GM12801 (cell line): ENCODE data around the gene PRRX1.

Source experiments
- CTCF ChIP-seq: IDR thresholded peaks from one replicate; pipeline ENCODE4 v1.5.1; 2011; ENCODE audit warnings: control low read depth; ENCODE audit not compliant: insufficient read length; ENCODE audit errors: extremely low read depth

The PRRX1 gene

GRCh38 chr1:170749959-170750358, 86.0 kb downstream of the PRRX1 start:
- TF ChIP-seq CTCF: no peak

GRCh38 chr1:170755795-170756194, 91.9 kb downstream of the PRRX1 start:
- no peak for TF ChIP-seq CTCF

- TF ChIP-seq CTCF: no peak
Observed at GRCh38 chr1:170758992-170759391, 95.1 kb downstream of the PRRX1 start.

- TF ChIP-seq CTCF: no peak
Observed at GRCh38 chr1:170765279-170765678, 101.3 kb downstream of the PRRX1 start.

GRCh38 chr1:170765712-170766330, 101.9 kb downstream of the PRRX1 start:
- no peak for TF ChIP-seq CTCF

GRCh38 chr1:170768929-170769328, 105.0 kb downstream of the PRRX1 start:
- no peak for TF ChIP-seq CTCF

GRCh38 chr1:170769691-170770090, 105.8 kb downstream of the PRRX1 start:
- no peak for TF ChIP-seq CTCF

- no peak for TF ChIP-seq CTCF
Observed at GRCh38 chr1:170770254-170770653, 106.3 kb downstream of the PRRX1 start.
